Adrenal gland (tissue), 12 donors: ENCODE data around the gene PRUNE1. TPM values are rescaled to one million over a fixed set of nuclear protein-coding genes. Genes with fewer than 3 reads are reported as not detected.

Experiments used
- DNase-seq, 7 donors: peaks; one replicate each; pipeline ENCODE4 v3.0.0-alpha.2; 2019 to 2020
- H3K27ac ChIP-seq, 5 donors: fragments of 200-600 bp; sonication (generic) in 4 of 5; 1 replicate in 3 of 5; 2 replicates in 2 of 5; pipeline versions ENCODE4 v1.5.1 to v1.8.0; 2016 to 2020; ENCODE audit warnings: mild to moderate bottlenecking in 1 of 5
- H3K27me3 ChIP-seq: fragments of 200-600 bp; 2 replicates; pipeline ENCODE4 v1.8.0; 2021
- H3K36me3 ChIP-seq, 2 donors: fragments of 200-600 bp; replicated peaks in 1 of 2; 1 replicate in 1 of 2; 2 replicates in 1 of 2; pipeline versions ENCODE4 v1.5.1 to v1.8.0; 2018 to 2022
- H3K4me1 ChIP-seq, 2 donors: fragments of 200-600 bp; replicated peaks in 1 of 2; 1 replicate in 1 of 2; 2 replicates in 1 of 2; pipeline versions ENCODE4 v1.5.1 to v1.8.0; 2018 to 2021
- H3K4me3 ChIP-seq, 4 donors: fragments of 200-600 bp; sonication (generic) in 3 of 4; one replicate each; pipeline ENCODE4 v1.5.1; 2016 to 2018
- H3K9me3 ChIP-seq, 3 donors: fragments of 200-600 bp; sonication (generic) in 1 of 3; replicated peaks in 1 of 3; 1 replicate in 2 of 3; 2 replicates in 1 of 3; pipeline versions ENCODE4 v1.5.1 to v1.8.0; 2016 to 2021
- POLR2A ChIP-seq, 2 donors: fragments of 450-650 bp; IDR thresholded peaks; one replicate each; pipeline ENCODE4 v1.6.1; 2017; ENCODE audit warnings: antibody characterized with exemption in 2 of 2, mild to moderate bottlenecking in 2 of 2, moderate library complexity in 1 of 2
- WGBS, 4 donors: extraction: QIAGEN DNeasy Blood & Tissue Kit in 2 of 4; methylation state at CpG; one replicate each; pipeline versions ENCODE4 v1.1.5 to v1.1.7; 2013 to 2017; 5-methylcytosine and 5-hydroxymethylcytosine counted together
- intact Hi-C, 2 donors: fragments of 100-400 bp; cut with DNase I; formaldehyde crosslinking; loops; one replicate each; pipeline versions ENCODE4 v1.14.1 to v1.15.0; 2022 to 2023
- polyA plus RNA-seq, 3 donors: library from polyadenylated mRNA; stranded (reverse); fragments of 200-250 nt in 2 of 3; fragments of 350-450 nt in 1 of 3; fragmentation: Illumina TruSeq in 1 of 3; extraction: RNeasy Lipid Tissue Mini Kit (QIAGEN cat#74804) in 1 of 3; gene quantifications; one replicate each; pipeline ENCODE4 v1.2.3, GENCODE V29; 2013 to 2014
- total RNA-seq, 9 donors: library from RNA; depleted of rRNA in 4 of 9; stranded (reverse); fragments of >200 nt in 4 of 9; fragments of 120-200 nt in 1 of 9; fragmentation: NEBNext Ultra II Directional in 1 of 9; extraction: Animal tissue kit (Norgen Biotek cat#: 25700) in 1 of 9; gene quantifications; one replicate each; pipeline versions ENCODE4 v1.1.0 to v1.2.4, GENCODE V29; 2013 to 2023
- TF ChIP-seq, protein P1 (sequence below), 6 experiments: fragments of 450-650 bp in 4 of 6; fragments of 200-600 bp in 2 of 6; sonication (generic) in 1 of 6; IDR thresholded peaks; 1 replicate in 5 of 6; 2 replicates in 1 of 6; pipeline versions ENCODE4 v1.5.1 to v1.8.0; 2016 to 2021; ENCODE audit warnings: antibody characterized with exemption in 6 of 6, mild to moderate bottlenecking in 2 of 6, moderate library complexity in 1 of 6
- donor health status: healthy with polysubstance abuse.
- donor health status: Bipolar disorder and iron deficiency.
- donor health status: DM: yes; HTN: yes; CAD: no.
- donor health status: DM: no; HTN: no; CAD: no.
- donor health status: DM: no; HTN: no; CAD: no.
- donor health status: DM: yes; HTN: yes; CAD: no.

Gene PRUNE1
- total and polyA plus RNA-seq, 12 donors = 10.2 to 25.7 (median 16.4) TPM

DNA sequence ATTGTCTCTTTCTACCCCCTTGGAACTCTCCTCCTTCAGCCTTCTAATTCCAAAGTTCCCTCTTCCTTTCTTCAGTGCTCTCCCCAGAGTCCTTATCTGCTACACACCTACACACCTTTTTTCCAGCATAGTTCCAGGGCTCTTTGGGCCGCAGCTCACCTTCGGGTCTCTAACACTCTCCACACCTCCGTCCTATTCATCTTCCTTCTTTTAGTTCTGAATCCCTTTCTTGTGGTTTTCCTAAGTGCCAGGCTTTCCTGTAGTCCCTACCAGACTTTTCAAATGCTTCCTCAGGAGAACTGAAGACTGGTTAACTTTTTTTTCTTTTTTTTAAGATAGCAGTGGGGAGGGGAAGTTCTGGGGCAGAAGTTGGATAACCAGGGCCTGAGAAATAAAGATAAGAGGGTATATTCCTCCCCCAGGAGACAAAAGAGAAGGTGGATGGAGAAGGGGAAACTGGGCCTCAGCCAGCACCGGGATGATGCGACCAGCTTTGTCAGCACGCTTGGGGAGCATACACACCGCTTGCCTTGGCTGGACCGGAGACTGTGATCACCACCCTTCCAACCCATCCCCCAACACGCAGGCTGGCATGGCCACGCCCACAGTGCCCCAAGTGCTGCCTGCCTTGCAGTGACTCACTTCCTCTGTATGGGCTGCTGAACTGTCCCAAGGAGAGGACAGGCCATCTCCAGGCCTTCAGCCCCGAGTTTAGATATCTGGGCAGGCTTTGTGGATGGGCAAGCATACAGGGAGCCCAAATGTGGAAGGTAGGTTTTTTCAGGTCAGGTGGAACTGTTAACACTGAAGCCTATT, 31.2 kb upstream of the PRUNE1 start:
- H3K9me3 ChIP-seq = no peaks in the 10 kb centered on the region
- no peaks in the 10 kb centered on the region for H3K27me3 ChIP-seq
- no peak overlapping the region for H3K4me3 ChIP-seq
- peak; percentile 93 to 96 (median 95) for DNase-seq
- peak; percentile 7 to 87 for TF ChIP-seq POLR2A (IDR thresholded peaks at IDR 0.05)
- TF ChIP-seq, protein P1, sequence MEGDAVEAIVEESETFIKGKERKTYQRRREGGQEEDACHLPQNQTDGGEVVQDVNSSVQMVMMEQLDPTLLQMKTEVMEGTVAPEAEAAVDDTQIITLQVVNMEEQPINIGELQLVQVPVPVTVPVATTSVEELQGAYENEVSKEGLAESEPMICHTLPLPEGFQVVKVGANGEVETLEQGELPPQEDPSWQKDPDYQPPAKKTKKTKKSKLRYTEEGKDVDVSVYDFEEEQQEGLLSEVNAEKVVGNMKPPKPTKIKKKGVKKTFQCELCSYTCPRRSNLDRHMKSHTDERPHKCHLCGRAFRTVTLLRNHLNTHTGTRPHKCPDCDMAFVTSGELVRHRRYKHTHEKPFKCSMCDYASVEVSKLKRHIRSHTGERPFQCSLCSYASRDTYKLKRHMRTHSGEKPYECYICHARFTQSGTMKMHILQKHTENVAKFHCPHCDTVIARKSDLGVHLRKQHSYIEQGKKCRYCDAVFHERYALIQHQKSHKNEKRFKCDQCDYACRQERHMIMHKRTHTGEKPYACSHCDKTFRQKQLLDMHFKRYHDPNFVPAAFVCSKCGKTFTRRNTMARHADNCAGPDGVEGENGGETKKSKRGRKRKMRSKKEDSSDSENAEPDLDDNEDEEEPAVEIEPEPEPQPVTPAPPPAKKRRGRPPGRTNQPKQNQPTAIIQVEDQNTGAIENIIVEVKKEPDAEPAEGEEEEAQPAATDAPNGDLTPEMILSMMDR (IDR thresholded peaks at IDR 0.05) = no peak
- WGBS, 4 donors = 29 to 41% (median 35%) methylated on average over 9 to 11 of the region's 11 CpGs
- H3K27ac ChIP-seq = peak overlapping the region; percentile 60 to 82 (median 67)
- peaks cover 38 to 47% of the 10 kb centered on the region in 2 donors for H3K4me1 ChIP-seq
- intact Hi-C loops = no loop called here
- no peaks in the 10 kb centered on the region for H3K36me3 ChIP-seq

DNA sequence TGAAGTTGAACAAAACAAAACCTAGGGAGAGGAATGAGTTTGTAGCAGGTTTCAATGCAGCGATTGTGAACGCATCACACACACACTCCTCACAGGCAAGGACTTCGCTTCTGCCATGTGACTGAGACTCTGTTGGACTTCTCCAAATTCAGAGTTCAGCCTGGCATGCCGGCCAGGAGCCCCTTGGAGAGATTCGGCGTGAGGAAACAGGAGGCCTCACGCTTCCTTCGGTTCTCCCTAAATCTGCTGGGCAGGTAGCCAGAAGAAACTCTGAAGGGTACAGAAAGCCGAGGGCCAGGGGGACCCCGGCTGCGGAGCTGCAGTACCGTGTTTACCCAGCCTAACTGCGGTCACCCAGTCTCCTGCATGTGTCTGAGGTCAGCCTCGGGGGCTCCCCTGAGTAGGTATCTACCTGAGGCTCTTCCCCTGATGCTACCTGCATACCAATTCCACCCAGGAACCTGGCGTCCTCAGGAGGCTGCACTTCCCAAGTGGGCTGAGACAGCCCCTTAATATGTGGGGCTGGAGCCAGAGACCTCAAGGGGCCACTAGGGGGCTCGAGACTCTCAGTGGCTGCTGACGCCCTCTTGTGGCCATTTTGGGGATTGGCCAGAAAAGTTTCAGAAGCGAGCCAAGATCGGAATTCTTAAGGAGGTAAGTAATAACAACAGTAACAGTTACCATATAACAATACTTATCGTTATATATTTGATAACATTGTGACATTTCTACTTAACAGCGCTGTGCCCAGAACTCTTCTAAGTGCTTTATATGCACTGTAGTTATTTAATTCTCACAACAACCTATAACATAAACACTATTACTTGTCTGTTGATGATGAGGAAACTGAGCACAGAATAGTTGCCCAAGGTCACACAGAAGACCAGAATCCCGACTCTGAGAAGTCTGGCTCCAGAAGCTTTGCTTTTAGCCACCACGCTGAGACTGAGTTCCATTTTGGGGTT, 28.9 kb upstream of the PRUNE1 start:
- Histone ChIP-seq H3K4me3 (no peak overlapping the region), H3K4me1 (peaks cover 28 to 32% of the 10 kb centered on the region in 2 donors), H3K27me3 (no peaks in the 10 kb centered on the region), H3K27ac (peak overlapping the region in 4 of 5 donors; percentile 10 to 82 (median 70)), H3K36me3 (no peaks in the 10 kb centered on the region), H3K9me3 (no peaks in the 10 kb centered on the region)
- peak; percentile 84 to 96 (median 89) for DNase-seq
- intact Hi-C loops = no loop called here
- TF ChIP-seq POLR2A (IDR thresholded peaks at IDR 0.05) = no peak
- TF ChIP-seq, protein P1 (IDR thresholded peaks at IDR 0.05) = peak; percentile 97 to 100 (median 99)
- WGBS, 4 donors = 15 to 29% (median 22%) methylated on average over 18 to 23 of the region's 23 CpGs

DNA sequence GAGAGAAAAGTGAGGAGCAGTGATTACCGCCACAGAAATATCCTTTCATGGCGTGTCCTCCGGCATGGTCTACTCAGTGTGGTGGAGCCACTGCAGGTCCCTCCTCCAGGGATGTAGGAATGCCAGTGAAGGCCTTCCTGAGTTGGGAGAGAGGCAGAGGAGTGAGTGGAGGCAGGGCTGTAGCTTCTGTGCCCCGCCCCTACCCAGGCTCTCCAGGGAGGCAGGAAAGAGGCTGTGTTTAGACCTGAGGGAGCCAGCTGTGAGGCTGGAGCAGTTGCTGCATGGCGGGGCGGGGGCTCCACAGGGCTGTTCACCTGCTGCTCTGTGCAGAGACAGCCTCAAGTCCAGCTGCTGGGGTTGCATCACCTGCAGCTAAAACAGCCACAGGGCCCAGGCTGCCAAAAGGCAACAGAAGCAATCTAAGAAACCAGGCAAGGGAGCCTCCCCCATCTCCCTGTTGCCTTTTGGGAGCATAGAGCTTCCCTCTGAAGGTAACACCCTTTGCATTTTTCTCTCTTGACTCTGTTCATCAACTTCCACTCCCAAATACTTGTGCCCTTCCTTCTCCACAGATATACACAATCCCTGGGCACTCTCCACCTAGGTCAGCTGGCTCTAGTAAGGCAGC, 27.0 kb upstream of the PRUNE1 start:
- no peaks in the 10 kb centered on the region for H3K36me3 ChIP-seq
- no peaks in the 10 kb centered on the region for H3K27me3 ChIP-seq
- WGBS, 4 donors = 88 to 94% (median 89%) methylated on average over 3 to 6 of the region's 6 CpGs
- H3K27ac ChIP-seq = no peak overlapping the region
- no peak for TF ChIP-seq POLR2A (IDR thresholded peaks at IDR 0.05)
- TF ChIP-seq, protein P1 (IDR thresholded peaks at IDR 0.05) = no peak
- no peak overlapping the region for H3K4me3 ChIP-seq
- H3K4me1 ChIP-seq = peaks cover 22 to 32% of the 10 kb centered on the region in 2 donors
- H3K9me3 ChIP-seq = no peaks in the 10 kb centered on the region
- intact Hi-C loops = no loop called here
- DNase-seq = no peak
